ENCODE results near the gene PITPNM3.

GRCh38 chr17:6568184-6568758, 11.9 kb upstream of the PITPNM3 start:
- TF ChIP-seq EZH2 (IDR thresholded peaks at IDR 0.05; ENCODE audit: low read length, missing control alignments) (no peak), CTCF (conservative IDR thresholded peaks at IDR 0.05 in 1 of 2, IDR thresholded peaks at IDR 0.05 in 1 of 2; ENCODE audit: low read depth in 1 of 2, low read length in 2 of 2) (no peak)

Measured in fibroblast of lung (primary cell).